EL (cell line): ENCODE measurements around the gene SHC1.
A peak's percentile ranks its signal among the peaks of the same experiment; 100 is the strongest.

Experiments
- DNase-seq: peaks from one replicate; pipeline ENCODE4 v3.0.0-alpha.2; 2016

SHC1 gene, protein sequence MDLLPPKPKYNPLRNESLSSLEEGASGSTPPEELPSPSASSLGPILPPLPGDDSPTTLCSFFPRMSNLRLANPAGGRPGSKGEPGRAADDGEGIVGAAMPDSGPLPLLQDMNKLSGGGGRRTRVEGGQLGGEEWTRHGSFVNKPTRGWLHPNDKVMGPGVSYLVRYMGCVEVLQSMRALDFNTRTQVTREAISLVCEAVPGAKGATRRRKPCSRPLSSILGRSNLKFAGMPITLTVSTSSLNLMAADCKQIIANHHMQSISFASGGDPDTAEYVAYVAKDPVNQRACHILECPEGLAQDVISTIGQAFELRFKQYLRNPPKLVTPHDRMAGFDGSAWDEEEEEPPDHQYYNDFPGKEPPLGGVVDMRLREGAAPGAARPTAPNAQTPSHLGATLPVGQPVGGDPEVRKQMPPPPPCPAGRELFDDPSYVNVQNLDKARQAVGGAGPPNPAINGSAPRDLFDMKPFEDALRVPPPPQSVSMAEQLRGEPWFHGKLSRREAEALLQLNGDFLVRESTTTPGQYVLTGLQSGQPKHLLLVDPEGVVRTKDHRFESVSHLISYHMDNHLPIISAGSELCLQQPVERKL

GRCh38 chr1:154970631-154971340 lies at the start of gene SHC1:
SHC1 (minus strand) TSS chr1:154970747; CDS start chr1:154970526, 221 bp downstream.
- DNase-seq: peak; percentile 97

DNA sequence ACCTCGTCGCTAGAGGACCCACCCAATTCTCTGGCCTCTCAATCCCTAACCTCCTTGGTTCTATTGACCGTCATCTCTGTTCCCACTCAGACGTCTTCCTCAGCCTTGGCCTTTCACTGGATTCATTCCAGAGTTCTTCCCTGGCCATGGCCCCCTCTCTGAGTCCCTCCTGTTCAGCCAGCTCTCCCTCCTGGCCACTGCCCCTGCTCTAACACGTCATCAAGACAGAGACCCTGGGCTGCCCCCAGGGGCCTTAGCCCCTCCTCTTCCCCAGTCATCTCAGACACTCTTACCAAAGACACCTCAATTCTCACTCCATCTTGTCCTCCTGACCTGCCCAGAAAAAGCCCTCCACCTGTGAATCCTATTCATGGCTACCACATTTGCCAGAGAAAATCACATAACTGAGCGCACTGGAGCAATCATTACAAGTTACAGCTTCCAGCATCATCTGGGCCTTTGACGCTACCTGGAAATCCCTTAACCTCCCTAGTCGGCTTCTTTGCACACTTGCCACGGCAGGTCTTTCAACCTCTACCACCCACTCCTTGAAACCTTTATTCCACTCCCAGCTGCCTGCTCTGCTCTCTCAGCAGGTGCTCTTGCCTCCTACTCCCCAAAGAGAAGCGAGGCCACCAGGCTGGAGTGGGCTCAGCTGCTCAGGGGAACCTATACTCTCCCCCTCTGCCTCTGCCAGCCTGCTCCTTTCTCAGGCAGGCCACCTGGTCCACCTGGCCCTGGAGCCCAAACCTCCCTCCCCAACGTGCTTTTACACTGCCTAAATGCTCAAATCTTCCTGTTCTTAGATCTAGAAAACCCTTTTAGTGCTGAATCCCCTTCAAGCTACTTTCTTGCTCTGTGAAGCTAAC lies 49.1 kb upstream of the SHC1 start:
- DNase-seq: no peak

DNA sequence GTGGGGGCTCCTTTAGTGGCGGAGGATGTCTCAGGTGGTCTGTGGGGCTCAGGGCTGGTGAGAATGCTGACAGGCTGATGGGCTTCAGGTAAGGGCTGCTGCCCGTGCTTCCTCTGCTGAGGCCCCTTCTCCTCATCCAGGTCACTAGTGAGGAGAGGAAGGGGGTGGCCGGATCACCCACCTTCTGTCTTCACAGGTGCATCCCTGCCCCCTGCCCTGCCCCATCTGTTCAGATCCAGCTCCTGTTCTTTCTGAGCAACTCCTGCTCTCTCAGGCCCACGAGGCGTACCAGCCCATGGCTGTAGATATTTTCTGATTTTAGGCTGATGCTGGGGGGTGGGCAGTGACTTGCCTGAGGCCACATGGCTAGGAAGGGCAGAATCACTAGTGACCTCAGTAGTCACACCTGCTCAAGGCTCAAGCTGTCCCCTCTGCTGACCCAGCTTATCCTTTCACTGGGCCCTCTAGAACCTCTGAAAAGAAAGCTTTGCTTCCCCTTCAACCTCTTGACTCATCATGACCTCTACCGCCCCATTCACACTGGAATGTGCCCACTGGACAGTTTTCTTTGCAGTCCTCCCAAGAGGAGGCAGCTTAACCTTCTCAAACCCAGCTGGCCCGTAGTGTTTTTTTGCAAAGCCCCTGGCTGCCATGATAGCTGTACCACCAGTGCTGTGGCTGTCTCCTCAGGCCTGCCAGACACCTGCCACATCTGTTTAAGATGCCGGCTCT lies 48.2 kb upstream of the SHC1 start:
- DNase-seq: peak; percentile 53

- DNase-seq: no peak
These were observed 47.4 kb upstream of the SHC1 start for GRCh38 chr1:155017946-155018316.

- peak; percentile 95 for DNase-seq
These were observed 46.7 kb upstream of the SHC1 start for GRCh38 chr1:155017041-155017945.

- no peak for DNase-seq
These were observed 45.8 kb upstream of the SHC1 start for GRCh38 chr1:155016231-155016831.

DNA sequence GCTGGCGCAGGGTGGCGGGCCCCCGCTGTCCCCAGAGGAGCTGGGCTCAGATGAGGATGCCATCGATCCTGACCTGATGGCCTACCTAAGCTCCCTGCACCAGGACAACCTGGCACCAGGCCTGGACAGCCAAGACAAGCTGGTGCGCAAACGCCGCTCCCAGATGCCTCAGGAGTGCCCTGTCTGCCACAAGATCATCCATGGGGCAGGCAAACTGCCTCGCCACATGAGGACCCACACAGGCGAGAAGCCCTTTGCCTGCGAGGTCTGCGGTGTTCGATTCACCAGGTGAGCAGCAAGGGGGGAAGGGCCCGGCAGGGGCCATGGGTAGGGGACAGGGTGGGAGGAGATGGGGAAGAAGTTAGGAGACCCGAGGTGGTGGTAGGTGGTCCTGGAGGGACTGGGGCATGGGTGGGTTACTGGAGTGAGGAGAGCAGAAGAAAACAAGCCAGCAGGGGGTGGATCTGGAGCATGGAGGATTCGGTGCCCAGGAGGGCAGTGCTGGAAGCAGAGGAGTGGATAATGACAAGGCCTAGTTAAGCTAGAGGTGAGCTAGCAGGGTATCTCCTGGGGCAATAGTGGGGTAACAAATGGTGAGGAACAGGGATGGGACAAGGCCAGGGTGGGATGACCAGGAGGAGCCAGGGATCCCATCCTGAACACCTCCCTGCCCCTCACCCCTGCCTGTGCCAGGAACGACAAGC lies 45.1 kb upstream of the SHC1 start:
- DNase-seq: no peak

DNA sequence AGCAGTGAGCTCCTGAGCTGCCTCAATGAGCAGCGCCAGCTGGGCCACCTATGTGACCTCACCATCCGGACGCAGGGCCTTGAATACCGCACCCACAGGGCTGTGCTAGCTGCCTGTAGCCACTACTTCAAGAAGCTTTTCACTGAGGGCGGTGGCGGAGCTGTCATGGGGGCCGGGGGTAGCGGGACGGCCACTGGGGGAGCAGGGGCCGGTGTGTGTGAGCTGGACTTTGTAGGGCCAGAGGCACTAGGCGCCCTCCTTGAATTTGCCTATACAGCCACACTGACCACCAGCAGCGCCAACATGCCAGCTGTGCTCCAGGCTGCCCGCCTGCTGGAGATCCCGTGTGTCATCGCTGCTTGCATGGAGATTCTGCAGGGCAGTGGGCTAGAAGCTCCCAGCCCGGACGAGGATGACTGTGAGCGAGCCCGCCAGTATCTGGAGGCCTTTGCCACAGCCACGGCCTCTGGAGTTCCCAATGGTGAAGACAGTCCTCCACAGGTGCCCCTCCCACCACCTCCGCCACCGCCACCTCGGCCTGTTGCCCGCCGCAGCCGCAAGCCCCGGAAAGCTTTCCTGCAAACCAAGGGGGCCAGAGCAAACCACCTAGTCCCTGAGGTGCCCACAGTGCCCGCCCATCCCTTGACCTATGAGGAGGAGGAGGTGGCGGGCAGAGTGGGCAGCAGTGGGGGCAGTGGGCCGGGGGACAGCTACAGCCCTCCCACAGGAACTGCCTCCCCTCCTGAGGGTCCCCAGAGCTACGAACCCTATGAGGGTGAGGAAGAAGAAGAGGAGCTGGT lies 44.4 kb upstream of the SHC1 start:
- DNase-seq: no peak

DNA sequence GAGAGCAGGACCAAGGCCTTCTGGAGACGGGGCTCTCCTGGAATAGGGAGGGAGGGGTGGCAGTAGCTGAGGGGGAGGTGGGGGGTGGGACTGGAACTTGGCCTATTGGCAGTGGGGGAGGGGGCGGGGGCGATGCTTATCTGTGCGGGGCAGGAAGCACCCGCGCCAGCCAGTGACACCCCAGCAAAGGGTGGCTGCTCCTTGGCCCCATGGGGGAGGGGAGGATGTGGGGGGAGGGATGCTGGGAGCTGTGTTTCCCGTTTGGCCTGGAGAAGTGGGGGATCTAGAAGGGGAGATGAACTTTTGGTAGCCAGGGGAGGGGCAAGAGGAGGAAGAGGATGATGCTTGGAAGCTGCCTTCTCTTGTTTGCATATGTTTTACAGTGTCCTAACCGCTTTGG lies 43.1 kb upstream of the SHC1 start:
- no peak for DNase-seq

GRCh38 chr1:155012776-155013602 lies 42.4 kb upstream of the SHC1 start:
- no peak for DNase-seq

- no peak for DNase-seq
These were observed 41.5 kb upstream of the SHC1 start for GRCh38 chr1:155012026-155012546.

DNA sequence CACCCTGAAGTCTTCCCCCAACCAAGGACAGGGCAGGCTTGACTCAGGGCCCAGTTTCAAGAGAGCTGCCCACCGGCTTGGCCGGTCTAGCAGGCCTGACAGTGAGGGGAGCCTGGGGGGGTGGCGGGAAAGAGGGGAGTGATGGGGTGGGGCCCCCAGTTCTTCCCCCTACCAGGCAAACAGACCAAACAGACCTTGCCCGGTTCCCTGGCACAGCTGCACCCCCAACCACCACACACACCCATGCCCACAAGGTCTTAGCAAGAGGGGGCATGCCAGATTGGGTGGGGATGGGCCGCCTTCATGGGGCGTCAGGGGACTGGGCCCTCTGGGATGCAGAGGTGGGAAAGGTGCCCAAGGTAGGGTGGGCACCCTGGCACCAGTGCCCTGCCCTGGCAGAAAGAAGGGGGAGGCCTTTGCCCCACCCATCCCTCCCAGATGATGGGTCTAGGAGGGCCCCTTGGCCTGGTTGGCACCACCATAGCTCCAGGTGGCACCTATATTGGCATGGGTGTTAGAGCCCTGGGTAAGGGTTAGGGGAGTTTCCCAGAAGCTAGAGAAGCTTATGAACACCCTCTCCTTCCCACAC lies 41.0 kb upstream of the SHC1 start:
- DNase-seq: no peak

- no peak for DNase-seq
These were observed 40.5 kb upstream of the SHC1 start for GRCh38 chr1:155011004-155011416.

GRCh38 chr1:155010211-155010918 lies 39.8 kb upstream of the SHC1 start:
- DNase-seq: no peak

GRCh38 chr1:155009742-155010141 lies 39.2 kb upstream of the SHC1 start:
- no peak for DNase-seq

DNA sequence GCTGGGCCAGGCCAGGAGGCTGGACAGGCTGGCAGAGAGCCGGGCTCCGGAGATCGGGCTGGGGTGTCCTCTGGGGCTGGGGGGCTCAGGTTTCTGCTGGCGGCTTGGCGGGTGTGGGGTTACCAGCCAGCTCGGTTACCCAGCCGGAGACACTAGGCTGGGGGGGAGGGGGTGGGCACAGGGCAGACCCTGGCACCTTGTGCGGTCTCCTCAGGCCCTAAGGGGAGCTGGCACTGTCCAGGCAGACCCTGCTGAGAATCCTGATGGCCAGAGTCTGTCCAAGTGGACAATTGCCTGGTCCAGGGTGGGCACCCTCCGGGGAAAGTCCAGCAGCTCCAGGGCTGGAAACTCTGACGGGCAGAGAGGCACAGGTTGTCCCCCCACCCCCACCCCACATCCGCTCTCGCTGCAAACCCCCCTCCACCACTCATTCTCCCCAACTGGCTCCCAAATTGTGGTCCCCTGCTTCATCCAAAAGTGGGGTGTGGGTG lies 38.7 kb upstream of the SHC1 start:
- DNase-seq: no peak
